Lung (tissue), 12 donors: Measurements from ENCODE around the gene PRKCH. TPM values are rescaled to one million over a fixed set of nuclear protein-coding genes. Genes with fewer than 3 reads are reported as not detected.
A peak's percentile ranks its signal among the peaks of the same experiment; 100 is the strongest.

Experiments
- ATAC-seq: fragments of 200-7000 bp; cut with Tn5 transposase; one replicate; pipeline ENCODE4 v1.9.1; 2020; ENCODE audit warnings: moderate number of reproducible peaks; ENCODE audit not compliant: insufficient read depth, low FRiP score
- DNase-seq, 3 donors: peaks; one replicate each; pipeline ENCODE4 v3.0.0-alpha.2; 2013 to 2017
- H3K27ac ChIP-seq, 2 donors: one replicate each; pipeline ENCODE4 v1.5.1; 2013; ENCODE audit warnings: mild to moderate bottlenecking in 2 of 2, moderate library complexity in 2 of 2, control low read depth in 1 of 2, inconsistent platforms in 1 of 2, low read depth in 1 of 2, low read length in 1 of 2
- H3K27me3 ChIP-seq, 3 donors: one replicate each; pipeline ENCODE4 v1.5.1; 2013; ENCODE audit warnings: low read length in 2 of 3; ENCODE audit not compliant: control insufficient read depth in 3 of 3, insufficient read depth in 3 of 3
- H3K36me3 ChIP-seq, 4 donors: one replicate each; pipeline ENCODE4 v1.5.1; 2013; ENCODE audit warnings: low read length in 4 of 4, mild to moderate bottlenecking in 1 of 4, moderate library complexity in 1 of 4; ENCODE audit not compliant: control insufficient read depth in 4 of 4, insufficient read depth in 4 of 4
- H3K4me1 ChIP-seq, 5 donors: one replicate each; pipeline ENCODE4 v1.5.1; 2013; ENCODE audit warnings: low read length in 5 of 5, mild to moderate bottlenecking in 2 of 5, moderate library complexity in 1 of 5; ENCODE audit not compliant: control insufficient read depth in 5 of 5, insufficient read depth in 5 of 5
- H3K4me3 ChIP-seq: one replicate; pipeline ENCODE4 v1.5.1; 2013; ENCODE audit warnings: mild to moderate bottlenecking, control low read depth, moderate library complexity
- H3K9ac ChIP-seq, 2 donors: one replicate each; pipeline ENCODE4 v1.5.1; 2013; ENCODE audit warnings: low read length in 2 of 2, control low read depth in 1 of 2; ENCODE audit not compliant: insufficient read depth in 1 of 2
- H3K9me3 ChIP-seq, 4 donors: one replicate each; pipeline ENCODE4 v1.5.1; 2013; ENCODE audit warnings: low read length in 3 of 4, mild to moderate bottlenecking in 1 of 4, moderate library complexity in 1 of 4; ENCODE audit not compliant: control insufficient read depth in 4 of 4, insufficient read depth in 3 of 4
- CTCF ChIP-seq: IDR thresholded peaks from 2 replicates; pipeline ENCODE4 v1.5.1; 2012; ENCODE audit warnings: mild to moderate bottlenecking; ENCODE audit errors: control extremely low read depth, extremely low read depth
- WGBS, 2 donors: extraction: QIAGEN DNeasy Blood & Tissue Kit; methylation state at CpG; one replicate each; pipeline ENCODE4 v1.1.7; 2013; 5-methylcytosine and 5-hydroxymethylcytosine counted together
- polyA plus RNA-seq, 2 donors: library from polyadenylated mRNA; stranded (reverse); fragments of 200-250 nt; gene quantifications; one replicate each; pipeline ENCODE4 v1.2.1, GENCODE V29; 2013
- total RNA-seq, 2 donors: library from RNA; depleted of rRNA in 1 of 2; stranded (reverse); fragments of >200 nt in 1 of 2; gene quantifications; one replicate each; pipeline ENCODE4 v1.2.1, GENCODE V29; 2014 to 2021
- donor health status: control.
- donor health status: control.
- donor health status: Bipolar disorder and iron deficiency.
- donor health status: healthy.
- donor health status: DM: yes; HTN: yes; CAD: no.

PRKCH gene
- total and polyA plus RNA-seq, 4 donors = 12.9 to 126 (median 51.4) TPM

GRCh38 chr14:61581955-61582615 lies 260.7 kb downstream of the PRKCH start:
- TF ChIP-seq CTCF = no peak
- H3K27me3 ChIP-seq = no peaks in the 10 kb centered on the region
- H3K4me1 ChIP-seq = peaks cover 0 to 28% (median 7%) of the 10 kb centered on the region in 5 donors
- peak overlapping the region in 1 of 2 donors; percentile 35 for H3K27ac ChIP-seq
- 92 to 98% methylated on average over 3 of the region's 3 CpGs for WGBS, 2 donors
- H3K9ac ChIP-seq = no peak overlapping the region
- H3K36me3 ChIP-seq = peaks cover 0 to 1% (median 0%) of the 10 kb centered on the region in 4 donors
- ATAC-seq (no peak), DNase-seq (no peak)
- no peaks in the 10 kb centered on the region for H3K9me3 ChIP-seq
- H3K4me3 ChIP-seq = no peak overlapping the region

- DNase-seq (no peak), ATAC-seq (no peak)
- Histone ChIP-seq H3K4me3 (no peak overlapping the region), H3K27ac (peak overlapping the region in 1 of 2 donors; percentile 35), H3K9me3 (no peaks in the 10 kb centered on the region), H3K27me3 (no peaks in the 10 kb centered on the region), H3K36me3 (peaks cover 0 to 1% (median 0%) of the 10 kb centered on the region in 4 donors), H3K4me1 (peaks cover 0 to 28% (median 7%) of the 10 kb centered on the region in 5 donors), H3K9ac (no peak overlapping the region)
- TF ChIP-seq CTCF = no peak
- WGBS, 2 donors = 89 to 97% methylated on average over 2 of the region's 2 CpGs
These were observed 261.4 kb downstream of the PRKCH start for GRCh38 chr14:61582815-61583214.

- no peak overlapping the region for H3K9ac ChIP-seq
- peak; percentile 19 for ATAC-seq
- WGBS, 2 donors = 64 to 72% methylated on average over 3 of the region's 3 CpGs
- H3K4me3 ChIP-seq = no peak overlapping the region
- peaks cover 0 to 28% (median 7%) of the 10 kb centered on the region in 5 donors for H3K4me1 ChIP-seq
- no peaks in the 10 kb centered on the region for H3K27me3 ChIP-seq
- H3K36me3 ChIP-seq = peaks cover 0 to 1% (median 0%) of the 10 kb centered on the region in 4 donors
- DNase-seq = peak in 1 of 3 donors; percentile 25
- peak overlapping the region in 1 of 2 donors; percentile 49 for H3K27ac ChIP-seq
- no peaks in the 10 kb centered on the region for H3K9me3 ChIP-seq
- no peak for TF ChIP-seq CTCF
These were observed 263.0 kb downstream of the PRKCH start for GRCh38 chr14:61584331-61584741.
